K562 (cell line): Measurements from ENCODE around the gene NR1D2. TPM values are rescaled to one million over a fixed set of nuclear protein-coding genes. Genes with fewer than 3 reads are reported as not detected.

Experiments
- ATF3 ChIP-seq, 2 experiments: fragments of 450-650 bp in 1 of 2; sonication (generic) in 1 of 2; formaldehyde crosslinking in 1 of 2; IDR thresholded peaks in 1 of 2; conservative IDR thresholded peaks in 1 of 2; 2 replicates each; pipeline versions ENCODE4 v1.6.1 to v1.8.1; 2016 to 2023; ENCODE audit warnings: mild to moderate bottlenecking in 2 of 2, moderate library complexity in 2 of 2, inconsistent platforms in 1 of 2, missing genetic modification reagents in 1 of 2
- CREM ChIP-seq: IDR thresholded peaks from 2 replicates; pipeline ENCODE4 v1.6.1; 2014; ENCODE audit warnings: antibody characterized with exemption, low read depth
- ELF1 ChIP-seq: fragments of 200-800 bp; sonication (Bioruptor generic); IDR thresholded peaks from 2 replicates; pipeline ENCODE4 v1.6.1; 2016; ENCODE audit warnings: missing genetic modification characterization, missing compliant biosample characterization
- HES1 ChIP-seq: fragments of 450-650 bp; IDR thresholded peaks from 2 replicates; pipeline ENCODE4 v1.6.1; 2016; ENCODE audit warnings: low read depth, mild to moderate bottlenecking, moderate library complexity
- MITF ChIP-seq: IDR thresholded peaks from 2 replicates; pipeline ENCODE4 v1.6.1; 2014; ENCODE audit warnings: antibody characterized with exemption
- MTA3 ChIP-seq: fragments of 450-650 bp; formaldehyde crosslinking; IDR thresholded peaks from 2 replicates; pipeline ENCODE4 v1.6.1; 2017; ENCODE audit warnings: mild to moderate bottlenecking, borderline replicate concordance
- NCOA1 ChIP-seq: fragments of 450-650 bp; IDR thresholded peaks from 2 replicates; pipeline ENCODE4 v1.6.1; 2016; ENCODE audit warnings: low read depth
- NONO ChIP-seq, 2 experiments: fragments of 200-400 bp in 1 of 2; fragments of 450-650 bp in 1 of 2; formaldehyde crosslinking in 1 of 2; IDR thresholded peaks; 2 replicates each; pipeline ENCODE4 v1.6.1; 2017; ENCODE audit warnings: low read depth in 2 of 2, mild to moderate bottlenecking in 2 of 2, moderate library complexity in 2 of 2, low read length in 1 of 2
- PCBP1 ChIP-seq: fragments of 200-400 bp; formaldehyde crosslinking; IDR thresholded peaks from 2 replicates; pipeline ENCODE4 v1.6.1; 2018; ENCODE audit warnings: mild to moderate bottlenecking, low read depth, low read length; ENCODE audit not compliant: poor library complexity, severe bottlenecking
- POLR2AphosphoS2 ChIP-seq: IDR thresholded peaks from 2 replicates; pipeline ENCODE4 v1.6.1; 2012; ENCODE audit warnings: low read length, improper control_type of control experiment
- POLR2H ChIP-seq: IDR thresholded peaks from 2 replicates; pipeline ENCODE4 v1.6.1; 2016; ENCODE audit warnings: missing genetic modification characterization, low read depth, mild to moderate bottlenecking, control low read depth, missing compliant biosample characterization, moderate library complexity
- PRPF4 ChIP-seq: fragments of 200-400 bp; formaldehyde crosslinking; IDR thresholded peaks from one replicate; pipeline ENCODE4 v1.6.1; 2017; ENCODE audit warnings: low read length, low read depth, mild to moderate bottlenecking; ENCODE audit not compliant: insufficient read depth, poor library complexity, severe bottlenecking
- RUNX1 ChIP-seq: sonication (generic); IDR thresholded peaks from 2 replicates; pipeline ENCODE4 v1.6.1; 2016; ENCODE audit warnings: antibody characterized with exemption, low read depth
- SP2 ChIP-seq: IDR thresholded peaks from 2 replicates; pipeline ENCODE4 v1.6.1; 2011; ENCODE audit warnings: mild to moderate bottlenecking, low read depth, low read length, moderate library complexity; ENCODE audit not compliant: poor library complexity, severe bottlenecking; ENCODE audit errors: extremely low read depth
- SREBF1 ChIP-seq: fragments of 150-350 bp; IDR thresholded peaks from 2 replicates; pipeline ENCODE4 v1.6.1; 2014; ENCODE audit warnings: antibody characterized with exemption, low read depth, low read length, borderline replicate concordance
- ZBTB49 ChIP-seq: sonication (generic); formaldehyde crosslinking; IDR thresholded peaks from 2 replicates; pipeline ENCODE4 v1.8.0; 2022; ENCODE audit warnings: missing genetic modification reagents, mild to moderate bottlenecking, borderline replicate concordance
- ZFP36 ChIP-seq: fragments of 150-350 bp; IDR thresholded peaks from 2 replicates; pipeline ENCODE4 v1.6.1; 2018; ENCODE audit warnings: low read length, low read depth; ENCODE audit not compliant: partially characterized antibody
- ZNF140 ChIP-seq: fragments of 250-450 bp; sonication (Bioruptor Pico); IDR thresholded peaks from 2 replicates; pipeline ENCODE4 v1.8.0; 2021; ENCODE audit warnings: moderate library complexity, mild to moderate bottlenecking, inconsistent platforms
- ZNF146 ChIP-seq: IDR thresholded peaks from one replicate; pipeline ENCODE4 v1.6.1; 2018; ENCODE audit warnings: missing compliant biosample characterization; ENCODE audit not compliant: unreplicated experiment
- ZNF174 ChIP-seq: fragments of 250-450 bp; sonication (Bioruptor Pico); IDR thresholded peaks from 2 replicates; pipeline ENCODE4 v1.4.0; 2020; ENCODE audit warnings: mild to moderate bottlenecking
- ZNF324 ChIP-seq: fragments of 250-450 bp; sonication (Bioruptor Pico); IDR thresholded peaks from 2 replicates; pipeline ENCODE4 v1.4.0; 2020; ENCODE audit warnings: mild to moderate bottlenecking
- polyA plus RNA-seq, 8 experiments: library from polyadenylated mRNA; depleted of rRNA in 4 of 8; stranded (reverse) in 5 of 8; unstranded in 3 of 8; fragments of >200 nt; fragmentation: Nextera tagmentation in 2 of 8; fragmentation: Illumina TruSeq in 1 of 8; extraction: Ambion mirVana in 2 of 8; extraction: Trizol in 1 of 8; gene quantifications; 2 replicates each; pipeline versions ENCODE4 v1.2.1 to v1.2.3, GENCODE V29; 2011 to 2014; ENCODE audit warnings: inconsistent platforms in 1 of 8, missing spikeins in 1 of 8
- total RNA-seq, 7 experiments: library from RNA; depleted of rRNA in 6 of 7; stranded (reverse); fragments of >200 nt in 6 of 7; fragmentation: Illumina TruSeq in 2 of 7; extraction: Trizol in 2 of 7; gene quantifications; 2 replicates each; pipeline versions ENCODE4 v1.2.1 to v1.2.3, GENCODE V29; 2011 to 2021; ENCODE audit warnings: low replicate concordance in 1 of 7

The NR1D2 gene
- total and polyA plus RNA-seq, 9 of the 15 experiments (the other 6 are each of a cell fraction or from before 2014, with no cell fraction given) = 1.2 to 5.5 (median 2.9) TPM

- peak; percentile 22 to 90; a peak in 2 of 4 replicates for TF ChIP-seq NONO (IDR thresholded peaks at IDR 0.05; ENCODE audit: low read depth in 2 of 2, low read length in 1 of 2)
- TF ChIP-seq PRPF4 = peak; percentile 10
- TF ChIP-seq POLR2AphosphoS2 = no peak
- no peak for TF ChIP-seq POLR2H (tag)
- TF ChIP-seq HES1 = peak; percentile 59; the same call in 1 of the 2 replicates
- no peak for TF ChIP-seq SREBF1
- peak; percentile 79 for TF ChIP-seq MTA3
- peak; percentile 29 for TF ChIP-seq PCBP1
- TF ChIP-seq SP2 = no peak
- TF ChIP-seq ATF3 (IDR thresholded peaks at IDR 0.05) = no peak
- TF ChIP-seq ATF3 (CRISPR knock-in tag; conservative IDR thresholded peaks at IDR 0.05) = peak; percentile 88
- no peak for TF ChIP-seq ZNF324 (CRISPR knock-in tag)
- TF ChIP-seq ZNF174 (CRISPR knock-in tag) = no peak
- TF ChIP-seq CREM = peak; percentile 95
- TF ChIP-seq ZFP36 = no peak
- no peak for TF ChIP-seq NCOA1
- TF ChIP-seq ZBTB49 (CRISPR knock-in tag) = no peak; the same call in 1 of the 2 replicates
- no peak for TF ChIP-seq ZNF146 (CRISPR knock-in tag)
- 0 out of 2 replicates have a peak, but pooled peaks have one; percentile 42 for TF ChIP-seq ELF1 (tag)
- 0 out of 2 replicates have a peak, but pooled peaks have one; percentile 28 for TF ChIP-seq RUNX1
- no peak for TF ChIP-seq ZNF140
- TF ChIP-seq MITF = peak; percentile 85
These were observed 1.0 kb downstream of the NR1D2 start (continued) for GRCh38 chr3:23945913-23946687.
